Measurements from ENCODE around the gene KLHL5. TPM values are rescaled to one million over a fixed set of nuclear protein-coding genes. Genes with fewer than 3 reads are reported as not detected.

KLHL5 gene
- total and polyA plus RNA-seq, 12 donors: 4.2 to 22.7 (median 11.3) TPM

- Histone ChIP-seq H3K4me3 (no peak overlapping the region), H3K36me3 (peaks cover 0 to 64% (median 6%) of the 10 kb centered on the region in 9 donors), H3K27ac (no peak overlapping the region), H3K9me3 (no peaks in the 10 kb centered on the region), H3K27me3 (no peaks in the 10 kb centered on the region), H3K4me1 (no peaks in the 10 kb centered on the region)
- ATAC-seq (no peak), DNase-seq (no peak)
- TF ChIP-seq CTCF (IDR thresholded peaks at IDR 0.05): no peak
- intact Hi-C loops (cut with DNase I): no loop called here
Observed at GRCh38 chr4:39083164-39083563, 21.1 kb downstream of the KLHL5 start.

DNA sequence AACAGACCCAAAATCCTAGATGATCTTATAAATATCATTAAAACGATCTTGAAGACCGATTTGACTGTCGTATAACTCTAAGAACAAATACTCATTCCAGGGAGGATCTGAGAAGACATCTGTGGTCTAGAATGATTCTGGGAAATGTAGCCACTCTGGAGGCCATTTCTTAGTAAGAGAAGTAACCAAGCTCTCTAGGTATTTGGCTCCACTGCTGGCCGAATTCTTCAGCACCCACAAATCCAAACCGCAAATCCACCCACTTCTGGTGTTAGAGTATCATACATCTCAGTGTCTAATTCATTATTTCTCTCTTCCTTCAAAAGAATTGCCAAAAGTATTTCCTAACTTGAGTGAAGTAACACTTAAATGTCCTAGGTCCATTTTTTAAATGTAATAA is 23.9 kb downstream of the KLHL5 start:
- no peak for ATAC-seq
- no peaks in the 10 kb centered on the region for H3K27me3 ChIP-seq
- TF ChIP-seq CTCF (IDR thresholded peaks at IDR 0.05): no peak
- intact Hi-C loops (cut with DNase I): no loop called here
- no peak for DNase-seq
- WGBS, 2 donors: 95 to 96% methylated on average over 5 of the region's 5 CpGs
- no peak overlapping the region for H3K4me3 ChIP-seq
- no peak overlapping the region for H3K27ac ChIP-seq
- peaks cover 0 to 72% (median 9%) of the 10 kb centered on the region in 9 donors for H3K36me3 ChIP-seq
- H3K4me1 ChIP-seq: no peaks in the 10 kb centered on the region
- no peaks in the 10 kb centered on the region for H3K9me3 ChIP-seq

DNA sequence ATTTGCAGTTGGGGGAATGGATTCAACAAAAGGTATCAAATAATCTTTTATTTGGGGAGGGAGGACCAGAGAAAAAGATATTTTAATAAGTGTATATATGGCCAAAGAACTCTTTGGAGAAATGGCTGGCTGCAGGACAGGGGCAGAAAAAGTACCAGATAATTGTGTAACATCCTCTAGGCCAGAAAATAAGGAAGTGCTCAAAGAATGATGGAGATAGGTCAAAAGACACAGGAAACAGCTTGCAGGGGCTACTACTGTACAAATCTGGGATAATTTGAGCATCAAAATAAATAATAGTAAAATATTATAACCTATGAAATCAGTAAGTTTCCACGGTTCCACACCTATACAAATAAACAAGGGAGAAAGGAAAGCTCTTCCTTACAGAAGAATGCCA is 34.8 kb downstream of the KLHL5 start:
- intact Hi-C loops (cut with DNase I): no loop called here
- Histone ChIP-seq H3K27me3 (no peaks in the 10 kb centered on the region), H3K4me3 (no peak overlapping the region), H3K27ac (no peak overlapping the region), H3K9me3 (no peaks in the 10 kb centered on the region), H3K36me3 (peaks cover 0 to 62% (median 0%) of the 10 kb centered on the region in 9 donors), H3K4me1 (peaks cover 0 to under 1% (median 0%) of the 10 kb centered on the region in 9 donors)
- TF ChIP-seq CTCF (IDR thresholded peaks at IDR 0.05): no peak
- ATAC-seq: no peak
- WGBS, 2 donors: 91 to 97% methylated on average over 1 of the region's 1 CpG
- DNase-seq: no peak

GRCh38 chr4:39097290-39097689 is 35.3 kb downstream of the KLHL5 start:
- Histone ChIP-seq H3K9me3 (no peaks in the 10 kb centered on the region), H3K4me1 (peaks cover 0 to 3% (median 0%) of the 10 kb centered on the region in 9 donors), H3K27ac (no peak overlapping the region), H3K27me3 (no peaks in the 10 kb centered on the region), H3K36me3 (peaks cover 0 to 62% (median 0%) of the 10 kb centered on the region in 9 donors), H3K4me3 (no peak overlapping the region)
- WGBS, 2 donors: 84% methylated on average over 5 of the region's 5 CpGs
- ATAC-seq (no peak), DNase-seq (no peak)
- no peak for TF ChIP-seq CTCF (IDR thresholded peaks at IDR 0.05)
- intact Hi-C loops (cut with DNase I): no loop called here

All from heart right ventricle (tissue), 16 donors.